NCI-H1092 treated with DMSO at 0.1 percent for 48 hours (cell line): ENCODE data around the gene WWTR1.

Experiments
- DNase-seq: peaks from one replicate; lab custom pipeline; 2025; lab: John Stamatoyannopoulos, UW

WWTR1 gene

GRCh38 chr3:149567381-149567780 lies 90.4 kb downstream of the WWTR1 start:
- DNase-seq: no peak

- no peak for DNase-seq
Measured at GRCh38 chr3:149566292-149566975, 91.4 kb downstream of the WWTR1 start.

- DNase-seq: no peak
Measured at GRCh38 chr3:149564079-149564478, 93.7 kb downstream of the WWTR1 start.

GRCh38 chr3:149563114-149563513 lies 94.7 kb downstream of the WWTR1 start:
- no peak for DNase-seq

GRCh38 chr3:149560617-149561016 lies 97.2 kb downstream of the WWTR1 start:
- DNase-seq: no peak

GRCh38 chr3:149560001-149560400 lies 97.8 kb downstream of the WWTR1 start:
- no peak for DNase-seq

GRCh38 chr3:149559525-149559924 lies 98.3 kb downstream of the WWTR1 start:
- DNase-seq: no peak

- DNase-seq: no peak
Measured at GRCh38 chr3:149555927-149556326, 101.9 kb downstream of the WWTR1 start.

GRCh38 chr3:149554826-149555225 lies 103.0 kb downstream of the WWTR1 start:
- DNase-seq: no peak

- DNase-seq: no peak
Measured at GRCh38 chr3:149553781-149554451, 103.9 kb downstream of the WWTR1 start.

GRCh38 chr3:149552700-149553099 lies 105.1 kb downstream of the WWTR1 start:
- no peak for DNase-seq

GRCh38 chr3:149551500-149551899 lies 106.3 kb downstream of the WWTR1 start:
- DNase-seq: no peak

GRCh38 chr3:149548669-149549065 lies 109.2 kb downstream of the WWTR1 start:
- no peak for DNase-seq

GRCh38 chr3:149547954-149548668 lies 109.7 kb downstream of the WWTR1 start:
- DNase-seq: no peak

- DNase-seq: no peak
Measured at GRCh38 chr3:149547413-149547812, 110.4 kb downstream of the WWTR1 start.

- DNase-seq: no peak
Measured at GRCh38 chr3:149545049-149545448, 112.8 kb downstream of the WWTR1 start.

GRCh38 chr3:149542375-149543312 lies 115.2 kb downstream of the WWTR1 start:
- no peak for DNase-seq

- DNase-seq: no peak
Measured at GRCh38 chr3:149541091-149541491, 116.7 kb downstream of the WWTR1 start.

- DNase-seq: no peak
Measured at GRCh38 chr3:149538371-149538770, 119.5 kb downstream of the WWTR1 start.

- peak; percentile 48 for DNase-seq
Measured at GRCh38 chr3:149536429-149536828, 121.4 kb downstream of the WWTR1 start.

GRCh38 chr3:149535333-149535685 lies 122.5 kb downstream of the WWTR1 start:
- no peak for DNase-seq

- peak; percentile 86 for DNase-seq
Measured at GRCh38 chr3:149534671-149535332, 123.0 kb downstream of the WWTR1 start.
